Measurements from ENCODE around the gene DZIP1.

DZIP1 gene

GRCh38 chr13:95544293-95544692 lies 100.2 kb downstream of the DZIP1 start:
- no peak for DNase-seq

GRCh38 chr13:95541911-95542474 lies 102.5 kb downstream of the DZIP1 start:
- DNase-seq: no peak

- no peak for DNase-seq
These were observed 103.2 kb downstream of the DZIP1 start for GRCh38 chr13:95541308-95541707.

- peak; percentile 28 for DNase-seq
These were observed 103.6 kb downstream of the DZIP1 start for GRCh38 chr13:95540888-95541287.

- DNase-seq: peak; percentile 48
These were observed 107.8 kb downstream of the DZIP1 start for GRCh38 chr13:95536632-95537241.

GRCh38 chr13:95535243-95535642 lies 109.3 kb downstream of the DZIP1 start:
- no peak for DNase-seq

- DNase-seq: no peak
These were observed 110.9 kb downstream of the DZIP1 start for GRCh38 chr13:95533545-95534160.

- DNase-seq: no peak
These were observed 114.3 kb downstream of the DZIP1 start for GRCh38 chr13:95530178-95530577.

Data from NCI-H1694 treated with DMSO at 0.1 percent for 48 hours (cell line).